ENCODE measurements around the gene KSR1.
A peak's percentile ranks its signal among the peaks of the same experiment; 100 is the strongest.

Gene KSR1

GRCh38 chr17:27568811-27569210 lies 112.6 kb downstream of the KSR1 start:
- DNase-seq (ENCODE audit: insufficient read length) (no peak), FAIRE-seq (peak; percentile 21)
- TF ChIP-seq POLR2A (IDR thresholded peaks at IDR 0.05; ENCODE audit: low read depth, low read length) (no peak), TAF1 (IDR thresholded peaks at IDR 0.05; ENCODE audit: borderline replicate concordance, low read depth, low read length) (no peak), POLR2AphosphoS5 (IDR thresholded peaks at IDR 0.05; ENCODE audit: low read depth, low read length) (no peak)

GRCh38 chr17:27569257-27569722 lies 113.0 kb downstream of the KSR1 start:
- DNase-seq (ENCODE audit: insufficient read length) (peak; percentile 56), FAIRE-seq (peak; percentile 74)
- no peak for TF ChIP-seq POLR2A (IDR thresholded peaks at IDR 0.05; ENCODE audit: low read depth, low read length)
- TF ChIP-seq POLR2AphosphoS5 (IDR thresholded peaks at IDR 0.05; ENCODE audit: low read depth, low read length): no peak
- TF ChIP-seq TAF1 (IDR thresholded peaks at IDR 0.05; ENCODE audit: borderline replicate concordance, low read depth, low read length): no peak

- peak; percentile 63 for FAIRE-seq
- no peak for TF ChIP-seq TAF1 (IDR thresholded peaks at IDR 0.05; ENCODE audit: borderline replicate concordance, low read depth, low read length)
- no peak for TF ChIP-seq POLR2A (IDR thresholded peaks at IDR 0.05; ENCODE audit: low read depth, low read length)
- no peak for TF ChIP-seq POLR2AphosphoS5 (IDR thresholded peaks at IDR 0.05; ENCODE audit: low read depth, low read length)
- DNase-seq (ENCODE audit: insufficient read length): no peak
These were observed 113.8 kb downstream of the KSR1 start for GRCh38 chr17:27569884-27570577.

- FAIRE-seq (no peak), DNase-seq (ENCODE audit: insufficient read length) (no peak)
These were observed 114.3 kb downstream of the KSR1 start for GRCh38 chr17:27570578-27570914.

GRCh38 chr17:27571563-27572352 lies 115.5 kb downstream of the KSR1 start:
- no peak for DNase-seq (ENCODE audit: insufficient read length)
- FAIRE-seq: no peak

More at GRCh38 chr17:27570578-27570914, 114.3 kb downstream of the KSR1 start:
- TF ChIP-seq TAF1 (IDR thresholded peaks at IDR 0.05; ENCODE audit: borderline replicate concordance, low read depth, low read length) (no peak), POLR2AphosphoS5 (IDR thresholded peaks at IDR 0.05; ENCODE audit: low read depth, low read length) (no peak), POLR2A (IDR thresholded peaks at IDR 0.05; ENCODE audit: low read depth, low read length) (no peak)

GRCh38 chr17:27572665-27573064 lies 116.4 kb downstream of the KSR1 start:
- DNase-seq (ENCODE audit: insufficient read length) (no peak), FAIRE-seq (no peak)
- TF ChIP-seq POLR2A (IDR thresholded peaks at IDR 0.05; ENCODE audit: low read depth, low read length): no peak
- no peak for TF ChIP-seq TAF1 (IDR thresholded peaks at IDR 0.05; ENCODE audit: borderline replicate concordance, low read depth, low read length)
- no peak for TF ChIP-seq POLR2AphosphoS5 (IDR thresholded peaks at IDR 0.05; ENCODE audit: low read depth, low read length)

More at GRCh38 chr17:27571563-27572352, 115.5 kb downstream of the KSR1 start:
- TF ChIP-seq TAF1 (IDR thresholded peaks at IDR 0.05; ENCODE audit: borderline replicate concordance, low read depth, low read length) (no peak), POLR2AphosphoS5 (IDR thresholded peaks at IDR 0.05; ENCODE audit: low read depth, low read length) (no peak), POLR2A (IDR thresholded peaks at IDR 0.05; ENCODE audit: low read depth, low read length) (no peak)

- DNase-seq (ENCODE audit: insufficient read length) (no peak), FAIRE-seq (no peak)
- TF ChIP-seq POLR2AphosphoS5 (IDR thresholded peaks at IDR 0.05; ENCODE audit: low read depth, low read length) (no peak), TAF1 (IDR thresholded peaks at IDR 0.05; ENCODE audit: borderline replicate concordance, low read depth, low read length) (no peak), POLR2A (IDR thresholded peaks at IDR 0.05; ENCODE audit: low read depth, low read length) (no peak)
These were observed 117.3 kb downstream of the KSR1 start for GRCh38 chr17:27573548-27573947.

- FAIRE-seq: peak; percentile 38
- no peak for TF ChIP-seq TAF1 (IDR thresholded peaks at IDR 0.05; ENCODE audit: borderline replicate concordance, low read depth, low read length)
- TF ChIP-seq POLR2A (IDR thresholded peaks at IDR 0.05; ENCODE audit: low read depth, low read length): no peak
- no peak for TF ChIP-seq POLR2AphosphoS5 (IDR thresholded peaks at IDR 0.05; ENCODE audit: low read depth, low read length)
- DNase-seq (ENCODE audit: insufficient read length): no peak
These were observed 117.8 kb downstream of the KSR1 start for GRCh38 chr17:27573971-27574525.

- FAIRE-seq (no peak), DNase-seq (ENCODE audit: insufficient read length) (no peak)
These were observed 119.1 kb downstream of the KSR1 start for GRCh38 chr17:27575096-27575911.

GRCh38 chr17:27575912-27576252 lies 119.6 kb downstream of the KSR1 start:
- DNase-seq (ENCODE audit: insufficient read length): no peak
- no peak for FAIRE-seq

More at GRCh38 chr17:27575096-27575911, 119.1 kb downstream of the KSR1 start:
- no peak for TF ChIP-seq POLR2A (IDR thresholded peaks at IDR 0.05; ENCODE audit: low read depth, low read length)

More at GRCh38 chr17:27575912-27576252, 119.6 kb downstream of the KSR1 start:
- TF ChIP-seq POLR2AphosphoS5 (IDR thresholded peaks at IDR 0.05; ENCODE audit: low read depth, low read length): no peak
- TF ChIP-seq POLR2A (IDR thresholded peaks at IDR 0.05; ENCODE audit: low read depth, low read length): no peak
- TF ChIP-seq TAF1 (IDR thresholded peaks at IDR 0.05; ENCODE audit: borderline replicate concordance, low read depth, low read length): no peak
